ENCODE measurements around the gene OVOL1. TPM values are rescaled to one million over a fixed set of nuclear protein-coding genes. Genes with fewer than 3 reads are reported as not detected.

The OVOL1 gene
- total and polyA plus RNA-seq, 2 of the 13 experiments (the other 11 are each of a cell fraction or from before 2014, with no cell fraction given), result 0.01 TPM; not detected in 1

GRCh38 chr11:65744026-65744698 is 42.7 kb upstream of the OVOL1 start (continued):
- TF ChIP-seq ZNF460 (CRISPR knock-in tag; IDR thresholded peaks at IDR 0.05; ENCODE audit: borderline replicate concordance), result no peak
- TF ChIP-seq ZNF431 (CRISPR knock-in tag; IDR thresholded peaks at IDR 0.05; ENCODE audit: borderline replicate concordance, low read depth), result no peak
- TF ChIP-seq MTA1 (CRISPR knock-in tag; IDR thresholded peaks at IDR 0.05; ENCODE audit: borderline replicate concordance), result 0 out of 2 replicates have a peak, but pooled peaks have one; percentile 38
- TF ChIP-seq FOXK1 (CRISPR knock-in tag; IDR thresholded peaks at IDR 0.05; ENCODE audit: borderline replicate concordance, low read depth), result peak; percentile 38; the same call in 1 of the 2 replicates
- peak; percentile 80; the same call in 1 of the 2 replicates for TF ChIP-seq HNRNPL (IDR thresholded peaks at IDR 0.05; ENCODE audit: low read depth, low read length)
- peak; percentile 32; the same call in 1 of the 2 replicates for TF ChIP-seq ZFX (CRISPR knock-in tag; IDR thresholded peaks at IDR 0.05; ENCODE audit: low read depth)
- no peak for TF ChIP-seq ZNF44 (CRISPR knock-in tag; IDR thresholded peaks at IDR 0.05)
- TF ChIP-seq MLXIP (CRISPR knock-in tag; IDR thresholded peaks at IDR 0.05; ENCODE audit: borderline replicate concordance), result no peak
- TF ChIP-seq HOXA3 (CRISPR knock-in tag; IDR thresholded peaks at IDR 0.05), result 0 out of 2 replicates have a peak, but pooled peaks have one; percentile 28
- no peak for TF ChIP-seq ZNF879 (CRISPR knock-in tag; IDR thresholded peaks at IDR 0.05)
- 0 out of 2 replicates have a peak, but pooled peaks have one; percentile 28 for TF ChIP-seq THAP7 (CRISPR knock-in tag; IDR thresholded peaks at IDR 0.05)
- TF ChIP-seq ZC3H13 (CRISPR knock-in tag; IDR thresholded peaks at IDR 0.05), result no peak
- TF ChIP-seq STAG1 (CRISPR knock-in tag; IDR thresholded peaks at IDR 0.05), result peak; percentile 89
- no peak for TF ChIP-seq KDM6A (CRISPR knock-in tag; IDR thresholded peaks at IDR 0.05; ENCODE audit: low read depth)
- TF ChIP-seq ZNF550 (CRISPR knock-in tag; IDR thresholded peaks at IDR 0.05; ENCODE audit: borderline replicate concordance), result no peak
- TF ChIP-seq TCF7L2 (IDR thresholded peaks at IDR 0.05; ENCODE audit: low read depth, low read length), result no peak
- 0 out of 2 replicates have a peak, but pooled peaks have one; percentile 26 for TF ChIP-seq GMEB1 (CRISPR knock-in tag; IDR thresholded peaks at IDR 0.05; ENCODE audit: borderline replicate concordance)
- TF ChIP-seq ARID4A (CRISPR knock-in tag; IDR thresholded peaks at IDR 0.05; ENCODE audit: borderline replicate concordance), result no peak; the same call in 1 of the 2 replicates
- TF ChIP-seq ZNF773 (CRISPR knock-in tag; IDR thresholded peaks at IDR 0.05; ENCODE audit: borderline replicate concordance), result no peak

Measured in HepG2 (cell line).